ENCODE measurements around the gene STAMBP. TPM values are rescaled to one million over a fixed set of nuclear protein-coding genes. Genes with fewer than 3 reads are reported as not detected.

Gene STAMBP
- polyA plus RNA-seq, 3 donors: 26.0 to 40.8 (median 40.7) TPM

- peaks cover 16% of the 10 kb centered on the region for H3K4me1 Mint-ChIP-seq
- H3K36me3 ChIP-seq (replicated peaks in 1 of 2; ENCODE audit: control insufficient read depth in 1 of 2, insufficient read depth in 2 of 2, low read length in 2 of 2): peaks cover 42 to 57% of the 10 kb centered on the region in 2 donors
- H3K9me3 Mint-ChIP-seq: no peaks in the 10 kb centered on the region
Observed at GRCh38 chr2:73837847-73838585, 9.3 kb downstream of the STAMBP start.

More at GRCh38 chr2:73837847-73838585, 9.3 kb downstream of the STAMBP start:
- Mint-ChIP-seq H3K36me3 (peaks cover 38 to 51% of the 10 kb centered on the region in 2 donors), H3K4me3 (peak overlapping the region in 1 of 2 donors; percentile 2), H3K27ac (peak overlapping the region in 5 of 7 donors; percentile 29 to 52 (median 34)), H3K27me3 (ENCODE audit: low read depth in 3 of 3) (no peaks in the 10 kb centered on the region)
- peak; percentile 56 to 67 (median 61) for DNase-seq
- H3K9me3 ChIP-seq (replicated peaks in 1 of 2; ENCODE audit: control insufficient read depth in 1 of 2, insufficient read depth in 1 of 2, low read length in 2 of 2): no peaks in the 10 kb centered on the region
- 46% methylated on average over 4 of the region's 4 CpGs for WGBS (ENCODE audit: insufficient coverage)
- H3K27ac ChIP-seq (ENCODE audit: low read depth in 1 of 2, low read length in 2 of 2): peak overlapping the region in 1 of 2 donors; percentile 49
- no peak overlapping the region for H3K4me3 ChIP-seq (replicated peaks in 1 of 3; ENCODE audit: low read depth in 2 of 3, low read length in 3 of 3)
- no peak overlapping the region for H2AFZ ChIP-seq (ENCODE audit: insufficient read depth, low read depth, low read length, poor library complexity, severe bottlenecking)
- intact Hi-C loops (cut with micrococcal nuclease): no loop called here
- peak overlapping the region; percentile 17 for H3K4me2 ChIP-seq (replicated peaks; ENCODE audit: extremely low read depth, low read length, poor library complexity, severe bottlenecking)
- peaks cover 42% of the 10 kb centered on the region for H3K79me2 ChIP-seq (ENCODE audit: insufficient read depth, low read length)
- no peak overlapping the region for H3K9ac ChIP-seq (ENCODE audit: insufficient read depth, low read length, poor library complexity, severe bottlenecking)
- H3K4me1 ChIP-seq (ENCODE audit: control insufficient read depth in 1 of 2, insufficient read depth in 2 of 2, low read length in 2 of 2): peaks cover 11 to 17% of the 10 kb centered on the region in 2 donors
- H3K27me3 ChIP-seq (ENCODE audit: control insufficient read depth in 2 of 2, insufficient read depth in 2 of 2, low read length in 2 of 2): no peaks in the 10 kb centered on the region
- H4K20me1 ChIP-seq (ENCODE audit: insufficient read depth, low read length): peaks cover 19% of the 10 kb centered on the region
- no peak for TF ChIP-seq CTCF (IDR thresholded peaks at IDR 0.05)
